ENCODE measurements around the gene PTPRO. TPM values are rescaled to one million over a fixed set of nuclear protein-coding genes. Genes with fewer than 3 reads are reported as not detected.
"Not testable (repeated sequence)": the region's sequence is repeated elsewhere in the genome, so short reads cannot be mapped to it uniquely, and the experiment has no call there.

PTPRO gene
- total RNA-seq, 4 donors from 2014 or later: 0.10 to 1.1 (median 0.32) TPM

GRCh38 chr12:15605881-15606590, 283.7 kb downstream of the PTPRO start:
- no peaks in the 10 kb centered on the region for H3K9me3 ChIP-seq
- intact Hi-C loops (cut with DNase I): loop anchor here (10.0 kb wide), 1 partner anchor 189 kb away; no protein-coding TSS in a partner anchor
- TF ChIP-seq, protein P1, sequence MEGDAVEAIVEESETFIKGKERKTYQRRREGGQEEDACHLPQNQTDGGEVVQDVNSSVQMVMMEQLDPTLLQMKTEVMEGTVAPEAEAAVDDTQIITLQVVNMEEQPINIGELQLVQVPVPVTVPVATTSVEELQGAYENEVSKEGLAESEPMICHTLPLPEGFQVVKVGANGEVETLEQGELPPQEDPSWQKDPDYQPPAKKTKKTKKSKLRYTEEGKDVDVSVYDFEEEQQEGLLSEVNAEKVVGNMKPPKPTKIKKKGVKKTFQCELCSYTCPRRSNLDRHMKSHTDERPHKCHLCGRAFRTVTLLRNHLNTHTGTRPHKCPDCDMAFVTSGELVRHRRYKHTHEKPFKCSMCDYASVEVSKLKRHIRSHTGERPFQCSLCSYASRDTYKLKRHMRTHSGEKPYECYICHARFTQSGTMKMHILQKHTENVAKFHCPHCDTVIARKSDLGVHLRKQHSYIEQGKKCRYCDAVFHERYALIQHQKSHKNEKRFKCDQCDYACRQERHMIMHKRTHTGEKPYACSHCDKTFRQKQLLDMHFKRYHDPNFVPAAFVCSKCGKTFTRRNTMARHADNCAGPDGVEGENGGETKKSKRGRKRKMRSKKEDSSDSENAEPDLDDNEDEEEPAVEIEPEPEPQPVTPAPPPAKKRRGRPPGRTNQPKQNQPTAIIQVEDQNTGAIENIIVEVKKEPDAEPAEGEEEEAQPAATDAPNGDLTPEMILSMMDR (IDR thresholded peaks at IDR 0.05): no peak
- TF ChIP-seq POLR2A (IDR thresholded peaks at IDR 0.05): no peak
- no peaks in the 10 kb centered on the region for H3K36me3 ChIP-seq
- no peaks in the 10 kb centered on the region for H3K4me1 ChIP-seq
- H3K27ac ChIP-seq: no peak overlapping the region
- H3K4me3 ChIP-seq (replicated peaks in 1 of 3): no peak overlapping the region
- 87 to 94% methylated on average over 10 of the region's 10 CpGs for WGBS, 2 donors
- DNase-seq: no peak
- no peaks in the 10 kb centered on the region for H3K27me3 ChIP-seq

DNA sequence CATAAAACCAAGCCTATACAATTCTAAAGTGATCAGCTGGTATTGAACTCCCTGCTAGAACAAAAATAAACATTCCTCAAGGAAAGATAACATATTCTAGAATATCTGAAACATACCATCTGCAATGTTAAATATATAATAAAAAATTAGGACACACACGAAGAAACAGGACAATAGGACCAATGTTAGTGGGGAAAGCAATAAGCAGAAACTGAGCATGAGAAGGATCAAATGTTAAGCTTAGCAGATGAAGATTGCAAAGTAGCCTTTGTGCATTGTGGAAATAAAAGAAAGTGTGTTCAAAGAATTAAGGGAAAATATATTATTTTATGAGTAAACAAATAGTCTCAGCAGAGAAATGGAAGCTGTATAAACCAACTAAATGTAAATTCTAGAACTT, 286.1 kb downstream of the PTPRO start:
- H3K4me1 ChIP-seq: no peaks in the 10 kb centered on the region
- H3K27me3 ChIP-seq: no peaks in the 10 kb centered on the region
- no peak overlapping the region for H3K4me3 ChIP-seq (replicated peaks in 1 of 3)
- no peaks in the 10 kb centered on the region for H3K36me3 ChIP-seq
- 89 to 94% methylated on average over 1 of the region's 1 CpG for WGBS, 2 donors
- H3K27ac ChIP-seq: no peak overlapping the region
- TF ChIP-seq POLR2A (IDR thresholded peaks at IDR 0.05): no peak
- TF ChIP-seq, protein P1 (IDR thresholded peaks at IDR 0.05): no peak
- no peaks in the 10 kb centered on the region for H3K9me3 ChIP-seq
- no peak for DNase-seq
- intact Hi-C loops (cut with DNase I): loop anchor here (10.0 kb wide), 1 partner anchor 186 kb away; no protein-coding TSS in a partner anchor

DNA sequence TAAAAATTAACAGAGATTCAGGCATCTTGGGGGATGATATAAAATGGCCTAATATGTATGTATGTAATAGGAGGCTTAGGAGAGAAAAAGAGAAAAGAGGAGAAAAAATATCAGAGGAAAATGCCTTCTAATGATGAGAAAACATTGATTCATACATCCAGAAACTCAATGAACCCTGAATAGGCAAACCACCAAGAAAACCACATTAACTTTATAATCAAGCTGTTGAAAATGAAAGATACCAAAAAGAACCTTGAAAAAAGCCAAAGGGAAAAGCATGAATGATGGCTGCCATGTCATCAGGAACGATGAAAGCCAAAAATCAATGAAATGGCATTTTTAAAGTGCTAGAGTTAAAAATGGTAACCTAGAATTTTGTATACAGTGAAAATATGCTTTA, 286.6 kb downstream of the PTPRO start:
- no peaks in the 10 kb centered on the region for H3K36me3 ChIP-seq
- no peaks in the 10 kb centered on the region for H3K9me3 ChIP-seq
- H3K4me3 ChIP-seq (replicated peaks in 1 of 3): no peak overlapping the region
- no peaks in the 10 kb centered on the region for H3K27me3 ChIP-seq
- TF ChIP-seq POLR2A (IDR thresholded peaks at IDR 0.05): no peak
- TF ChIP-seq, protein P1 (IDR thresholded peaks at IDR 0.05): no peak
- WGBS, 2 donors: 86 to 90% methylated on average over 1 of the region's 1 CpG
- no peak overlapping the region for H3K27ac ChIP-seq
- no peaks in the 10 kb centered on the region for H3K4me1 ChIP-seq
- intact Hi-C loops (cut with DNase I): loop anchor here (10.0 kb wide), 1 partner anchor 186 kb away; no protein-coding TSS in a partner anchor
- no peak for DNase-seq

DNA sequence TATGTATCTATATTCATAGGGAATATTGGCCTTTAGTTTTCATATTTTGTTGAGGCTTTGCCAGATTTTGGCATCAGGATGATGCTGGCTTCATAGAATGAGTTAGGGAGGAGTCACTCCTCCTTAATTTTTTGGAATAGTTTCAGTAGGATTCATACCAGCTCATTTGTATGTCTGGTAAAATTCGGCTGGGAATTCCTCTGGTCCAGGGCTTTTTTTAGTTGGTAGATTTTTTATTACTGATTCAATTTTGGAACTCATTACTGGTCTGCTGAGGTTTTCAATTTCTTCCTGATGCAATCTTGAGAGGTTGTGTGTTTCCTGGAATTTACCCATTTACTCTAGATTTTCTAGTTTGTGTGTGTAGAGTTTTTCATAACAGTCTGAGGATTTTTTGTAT, 291.7 kb downstream of the PTPRO start:
- Histone ChIP-seq H3K27ac (no peak overlapping the region), H3K27me3 (no peaks in the 10 kb centered on the region), H3K4me3 (replicated peaks in 1 of 3) (no peak overlapping the region), H3K4me1 (no peaks in the 10 kb centered on the region), H3K36me3 (no peaks in the 10 kb centered on the region), H3K9me3 (no peaks in the 10 kb centered on the region)
- no peak for DNase-seq
- intact Hi-C loops (cut with DNase I): no loop called here
- WGBS, 2 donors: 84% methylated on average over 1 of the region's 1 CpG
- TF ChIP-seq, protein P1 (IDR thresholded peaks at IDR 0.05): no peak
- no peak for TF ChIP-seq POLR2A (IDR thresholded peaks at IDR 0.05)

DNA sequence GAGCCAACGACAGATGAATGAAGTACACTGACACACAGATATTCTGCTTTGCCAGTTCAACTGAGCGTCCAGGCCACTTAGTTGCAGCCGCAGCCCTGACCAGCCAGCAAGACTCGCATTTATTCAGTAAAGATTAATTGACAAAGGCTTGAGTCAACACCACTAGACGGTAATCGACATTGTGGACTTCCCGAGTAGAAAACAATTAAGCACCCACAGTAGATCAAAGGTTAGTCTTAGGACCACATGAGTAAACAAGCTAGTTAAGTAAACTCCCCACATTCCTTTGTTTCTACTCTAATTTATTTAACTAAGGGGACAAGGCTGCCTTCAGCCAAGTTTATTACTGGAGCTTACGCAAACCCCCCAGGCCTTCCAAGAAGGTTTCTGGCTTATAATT, 294.2 kb downstream of the PTPRO start:
- H3K27me3 ChIP-seq; intact Hi-C loops (cut with DNase I); H3K36me3 ChIP-seq; H3K4me3 ChIP-seq (replicated peaks in 1 of 3); H3K4me1 ChIP-seq; DNase-seq; H3K27ac ChIP-seq; H3K9me3 ChIP-seq: not testable (repeated sequence)
- 94 to 95% methylated on average over 8 of the region's 8 CpGs for WGBS, 2 donors
